SW 1271 (cell line): Measurements from ENCODE around the gene SEPTIN12.
"Not testable (repeated sequence)": the region's sequence is repeated elsewhere in the genome, so short reads cannot be mapped to it uniquely, and the experiment has no call there.

Experiments
- DNase-seq, 2 experiments: peaks; one replicate each; lab custom pipeline; 2025; lab: John Stamatoyannopoulos, UW

SEPTIN12 gene

DNA sequence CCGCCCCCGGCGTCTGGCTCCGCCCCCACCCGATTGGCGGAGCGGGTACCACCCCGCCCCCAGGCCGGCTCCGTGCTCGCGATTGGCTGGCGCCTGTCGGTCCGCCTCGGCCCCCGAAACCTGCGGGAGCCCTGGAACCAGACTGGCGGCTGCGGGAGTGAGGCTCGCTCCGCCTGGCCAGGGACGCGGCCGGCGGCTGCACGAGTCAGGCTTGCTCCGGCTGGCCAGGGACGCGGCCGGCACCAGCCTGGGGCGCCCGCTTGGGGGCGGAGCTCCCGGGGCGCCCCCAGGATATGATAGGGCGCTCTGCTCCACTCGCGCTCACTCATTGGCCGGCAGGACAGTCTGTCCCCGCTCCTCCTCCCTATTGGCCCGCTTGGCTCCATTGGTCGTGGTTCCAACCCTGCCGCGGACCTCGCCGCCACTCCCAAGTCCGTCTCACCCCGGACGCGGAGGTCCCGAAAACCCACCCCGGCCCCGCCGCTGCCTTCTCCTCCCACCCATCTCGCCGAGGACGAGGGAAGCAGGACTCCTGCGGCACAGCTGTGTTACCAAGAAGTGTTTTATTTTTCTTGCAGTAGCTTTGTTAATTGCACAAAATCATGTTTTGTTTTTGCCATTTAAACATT is 14.6 kb upstream of the SEPTIN12 start:
- DNase-seq = peak; percentile 59 to 84

DNA sequence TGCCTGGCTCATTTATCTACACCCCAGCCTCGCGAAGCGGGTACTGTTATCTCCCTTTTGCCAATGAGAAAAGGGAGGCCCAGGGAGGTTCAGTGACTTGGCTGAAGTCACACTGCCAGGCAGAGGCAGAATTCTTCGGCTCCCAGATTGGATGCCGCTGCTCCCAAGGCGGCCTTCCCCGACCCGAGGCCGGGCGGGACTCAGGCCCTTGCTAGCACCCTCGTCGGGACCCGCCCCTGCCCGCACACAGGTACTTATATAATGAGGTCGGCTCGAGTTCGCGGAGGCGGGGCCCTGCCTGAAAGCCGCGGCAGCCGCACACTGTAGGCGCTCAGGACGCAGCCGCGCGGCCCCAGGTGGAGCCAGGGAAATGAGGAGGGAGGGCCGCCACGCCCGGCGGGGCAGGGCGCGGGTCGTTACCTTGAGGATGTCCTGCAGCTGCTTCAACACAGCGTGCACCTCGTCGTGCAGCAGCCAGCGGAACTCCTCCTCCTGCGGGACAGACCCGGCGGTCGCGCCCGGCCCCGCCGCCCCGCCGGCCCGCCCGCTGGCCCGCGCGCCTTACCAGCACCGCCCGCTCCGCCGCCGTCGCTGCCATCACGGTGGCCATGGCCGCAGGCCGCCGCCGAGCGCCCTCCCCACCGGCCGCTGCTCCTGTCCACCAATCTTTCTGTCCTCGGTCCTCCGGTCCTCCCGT is 14.0 kb upstream of the SEPTIN12 start, which contains the start of gene ROGDI:
ROGDI (minus strand) TSS at position 672 of the 697 bp plus-strand sequence; CDS start at position 610, 62 bp downstream.
- DNase-seq = peak; percentile 28 to 46

DNA sequence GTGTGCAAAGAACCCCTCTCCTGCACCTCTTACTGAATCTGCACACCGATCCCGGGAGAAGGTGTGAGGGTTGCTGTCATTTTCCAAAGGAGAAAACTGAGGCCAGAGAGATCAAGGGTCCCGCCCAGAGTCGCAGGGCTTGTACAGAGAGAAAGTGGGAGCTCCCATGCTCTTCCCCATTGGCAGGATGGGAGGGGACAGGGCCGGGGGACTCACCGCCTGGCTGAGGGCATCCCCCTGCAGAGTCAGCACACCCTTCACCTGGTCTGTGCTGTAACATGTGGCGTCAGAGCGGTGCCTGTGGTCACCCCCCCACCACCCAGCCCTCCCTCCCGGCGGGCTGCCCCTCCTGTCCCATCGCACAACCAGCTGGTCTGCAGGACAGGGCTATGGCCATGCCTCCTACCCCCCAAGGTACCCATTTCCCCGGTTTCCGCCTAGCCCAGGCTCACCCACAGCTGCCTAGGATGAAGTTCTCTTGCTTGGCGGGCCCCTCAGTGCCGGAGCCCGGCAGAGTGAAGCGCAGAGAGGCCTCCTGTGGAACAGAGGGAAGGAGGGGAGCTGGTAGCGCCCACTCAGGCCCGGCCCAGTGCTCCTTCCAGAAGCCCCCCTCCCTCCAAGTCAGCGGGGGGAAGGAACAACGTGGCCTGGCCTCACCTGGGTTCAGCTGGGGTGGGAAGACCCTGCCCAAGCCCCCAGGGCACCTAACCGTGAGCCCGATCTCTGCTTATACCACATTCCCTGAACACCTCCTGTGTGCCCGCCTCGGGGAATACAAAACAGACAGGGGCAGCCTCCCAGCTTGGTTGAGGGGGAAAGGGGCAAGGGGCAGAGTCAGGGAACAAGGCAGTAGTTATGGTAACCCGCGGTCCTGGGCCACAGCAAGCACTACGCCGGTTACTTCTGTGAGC is 13.2 kb upstream of the SEPTIN12 start:
- no peak for DNase-seq

DNA sequence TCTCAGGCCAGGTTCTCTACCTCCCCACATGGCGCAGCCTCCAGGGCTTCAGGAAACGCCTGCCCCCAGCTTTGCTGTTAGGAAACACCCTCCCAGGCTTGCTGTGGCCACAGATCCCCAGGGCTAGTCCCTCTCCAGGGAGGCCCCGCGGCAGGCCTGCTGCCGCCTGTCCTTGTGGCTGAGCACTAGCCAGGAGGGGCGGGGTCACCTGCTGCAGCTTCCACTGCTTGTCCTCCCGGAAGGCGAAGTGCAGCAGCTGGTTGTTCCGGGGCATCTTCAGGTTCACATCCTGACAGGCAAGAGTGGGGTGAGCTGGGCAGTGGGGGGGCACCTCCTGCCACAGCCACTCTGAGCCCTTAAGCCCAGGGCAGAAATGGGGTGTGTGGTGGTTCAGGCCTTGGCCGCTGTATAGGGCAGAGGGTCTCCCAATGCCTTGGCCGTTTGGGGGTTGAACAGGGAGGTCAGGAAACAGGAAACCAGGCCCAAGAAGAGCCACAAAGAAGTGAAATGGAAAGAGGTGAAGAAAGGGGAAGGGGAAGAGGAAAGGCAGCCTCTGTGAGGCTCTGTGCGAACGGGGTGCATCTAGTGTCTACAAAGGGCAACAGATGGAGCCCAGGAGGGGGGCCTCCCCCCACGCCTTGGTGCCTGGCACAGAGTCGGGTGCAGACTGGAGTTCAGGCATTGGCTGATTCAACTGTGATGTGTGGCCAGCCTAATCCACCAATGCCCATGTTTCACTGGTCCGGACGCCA is 12.3 kb upstream of the SEPTIN12 start:
- DNase-seq = no peak

DNA sequence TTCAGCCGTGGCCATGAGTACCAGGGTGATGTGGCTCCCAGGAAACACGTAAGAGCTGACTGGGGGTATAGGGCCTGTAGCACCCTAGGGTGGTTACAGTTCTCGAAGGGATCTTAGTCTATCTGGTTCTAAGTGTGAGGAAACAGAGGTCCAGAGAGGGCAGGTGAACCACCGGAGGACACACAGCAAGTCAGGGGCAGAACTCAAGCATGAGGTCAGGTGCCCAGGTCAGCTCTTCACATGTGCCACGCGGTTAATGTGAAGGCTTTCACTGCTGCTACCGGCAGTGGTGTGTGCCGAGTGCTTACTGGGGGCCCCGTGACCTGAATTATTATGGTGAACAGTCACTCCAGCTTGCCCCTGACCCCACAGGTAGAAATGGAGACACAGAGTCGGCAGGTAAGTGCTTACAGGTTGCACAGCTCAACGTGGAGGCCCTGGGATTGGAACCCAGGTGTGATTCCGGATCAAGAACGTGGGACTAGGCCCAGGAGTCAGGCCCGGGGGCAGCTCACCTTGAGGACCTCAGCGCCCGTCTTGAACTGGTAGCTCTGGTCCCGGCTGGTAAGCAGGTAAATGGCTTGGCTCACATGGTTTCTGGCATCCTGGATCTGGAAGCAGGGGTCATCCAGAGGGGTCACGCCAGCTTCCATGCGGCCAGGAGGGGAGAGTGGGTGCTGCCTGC is 11.2 kb upstream of the SEPTIN12 start:
- no peak for DNase-seq

DNA sequence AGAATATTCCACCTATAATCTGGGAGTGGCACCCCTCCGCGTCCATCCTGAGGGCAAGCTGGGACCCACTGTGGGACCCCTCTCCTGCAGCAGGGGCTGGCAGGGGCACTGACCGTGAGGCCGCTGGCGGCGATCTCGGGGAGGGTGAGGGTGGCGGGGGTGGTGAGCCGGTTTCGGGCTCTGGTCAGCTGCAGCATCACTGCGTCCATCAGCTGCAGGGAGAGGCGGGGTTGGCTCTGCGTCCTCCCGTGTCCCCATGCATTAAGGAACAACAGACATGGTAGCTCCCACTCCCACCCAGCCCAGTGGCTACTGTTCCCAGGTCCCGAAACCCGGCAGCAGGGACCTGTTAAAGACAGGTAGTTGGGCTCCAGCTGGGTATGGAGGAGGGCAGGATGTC is 10.3 kb upstream of the SEPTIN12 start:
- DNase-seq = no peak

DNA sequence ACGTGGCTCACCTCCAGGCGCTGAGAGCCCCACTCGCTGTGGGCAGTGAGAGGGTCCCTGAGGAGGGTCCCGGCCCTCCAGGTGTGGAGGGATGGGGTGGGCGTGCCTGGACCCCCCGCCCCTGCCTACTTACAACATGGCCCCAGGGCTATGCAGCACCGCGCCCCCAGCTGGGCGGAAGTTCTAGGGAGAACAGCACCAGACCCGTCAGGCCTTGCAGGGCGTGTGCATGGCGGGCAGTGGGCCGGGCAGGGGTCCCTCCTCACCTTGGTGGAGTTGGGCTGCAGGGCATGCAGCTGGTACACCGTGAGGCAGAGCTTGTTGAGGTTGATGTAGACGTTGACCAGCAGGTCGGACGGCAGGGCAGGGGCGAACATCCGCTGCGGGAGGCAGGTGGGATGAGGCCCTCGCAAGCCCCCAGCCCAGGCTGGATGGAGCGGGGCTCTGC is 9.7 kb upstream of the SEPTIN12 start:
- DNase-seq = no peak

DNA sequence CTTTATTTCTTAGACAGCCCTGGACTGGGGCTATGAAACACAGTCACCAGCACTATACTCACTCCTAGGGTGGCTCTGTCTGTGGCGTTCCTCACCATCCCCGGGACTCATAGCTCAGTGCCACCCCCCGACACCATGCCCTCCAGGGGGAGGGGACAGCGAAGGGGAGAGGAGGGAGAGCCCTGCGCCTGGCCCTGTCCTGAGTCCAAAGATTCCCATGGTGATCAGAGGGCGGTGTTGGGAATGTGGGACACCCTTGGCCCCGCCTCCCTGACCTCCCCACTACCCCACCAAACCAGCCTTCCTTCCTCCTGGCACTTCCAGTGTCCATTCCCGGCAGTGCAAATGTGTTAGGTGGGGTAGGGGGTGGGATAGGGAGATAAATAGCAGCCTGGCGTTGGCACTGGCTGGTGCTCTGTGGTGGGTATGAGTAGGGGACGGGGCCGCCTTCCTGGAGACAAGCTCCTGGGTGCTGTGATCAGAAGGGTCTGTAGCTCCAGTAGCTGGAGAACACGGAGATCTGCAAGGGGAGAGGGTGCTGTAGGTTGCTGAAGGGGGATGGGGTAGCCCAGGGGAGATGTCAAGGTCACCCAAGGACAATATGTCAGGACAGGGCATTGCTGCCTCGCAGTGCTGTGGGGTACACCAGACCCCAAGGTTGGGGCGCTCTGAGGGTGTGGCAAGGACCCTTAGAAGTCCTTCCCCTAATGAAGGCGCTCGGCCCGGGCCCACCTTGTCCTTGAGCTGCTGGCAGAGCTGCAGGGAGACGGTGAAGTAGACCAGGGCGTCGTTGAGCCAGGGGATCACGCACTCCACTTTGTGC is 9.0 kb upstream of the SEPTIN12 start:
- DNase-seq = no peak

DNA sequence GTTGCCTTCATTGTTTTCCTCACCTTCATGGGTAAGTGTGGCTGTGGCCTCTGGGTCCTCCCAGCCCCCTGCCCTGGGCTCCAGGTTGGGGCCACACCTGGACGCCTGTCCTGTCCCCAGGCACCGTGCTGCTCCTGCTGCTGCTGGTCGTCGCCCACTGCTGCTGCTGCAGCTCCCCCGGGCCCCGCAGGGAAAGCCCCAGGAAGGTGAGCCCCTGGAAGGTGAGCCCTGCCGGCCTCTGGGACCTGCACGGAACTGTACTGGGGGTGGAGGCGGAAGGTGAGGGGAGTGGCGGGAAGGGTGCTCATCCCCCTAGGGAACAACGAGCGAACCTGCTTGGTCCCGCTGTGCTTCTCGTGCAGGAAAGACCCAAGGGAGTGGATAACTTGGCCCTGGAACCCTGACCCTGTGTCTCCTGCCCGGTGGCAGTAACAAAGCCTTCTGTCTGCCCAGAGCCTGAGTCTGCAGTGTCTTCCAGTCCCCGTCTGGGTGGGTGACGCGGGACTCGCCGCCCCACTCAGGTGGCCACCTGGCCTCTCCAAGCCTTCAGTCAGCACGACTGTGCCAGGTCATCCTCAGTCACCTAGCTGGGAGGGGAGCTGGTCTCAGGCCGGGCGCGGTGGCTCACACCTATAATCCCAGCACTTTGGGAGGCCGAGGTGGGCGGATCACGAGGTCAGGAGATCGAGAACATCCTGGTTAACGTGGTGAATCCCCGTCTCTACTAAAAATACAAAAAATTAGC is 7.9 kb upstream of the SEPTIN12 start:
- no peak for DNase-seq

DNA sequence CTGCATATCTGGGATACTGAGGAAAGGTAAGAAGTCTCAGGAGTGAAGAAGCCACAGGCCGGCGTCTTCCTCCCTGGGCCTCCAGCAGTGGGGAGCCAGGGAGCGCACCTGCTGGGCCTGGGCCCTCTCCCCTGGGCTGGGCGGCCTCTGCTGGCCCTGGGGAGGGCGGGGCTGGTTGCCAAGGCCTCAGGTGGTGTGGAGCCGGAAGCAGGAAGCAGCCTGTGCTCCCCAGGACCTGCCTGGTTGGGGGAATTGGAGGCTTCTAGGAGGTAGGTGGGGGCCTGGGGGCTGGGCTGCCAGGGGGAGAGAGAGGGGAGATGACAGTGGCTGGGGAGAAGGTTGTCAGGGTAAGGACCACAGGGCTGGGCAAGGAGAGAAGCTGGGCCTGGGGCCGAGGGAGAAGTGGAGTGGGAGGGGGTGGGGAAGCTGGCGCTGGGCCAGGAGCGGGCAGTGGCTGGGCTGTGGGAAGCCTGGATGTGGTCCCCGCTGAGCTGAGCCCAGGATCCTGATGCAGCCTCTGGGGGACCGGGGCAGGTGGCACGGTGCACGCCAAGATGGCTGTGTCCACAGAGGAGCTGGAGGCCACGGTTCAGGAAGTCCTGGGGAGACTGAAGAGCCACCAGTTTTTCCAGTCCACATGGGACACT is 7.2 kb upstream of the SEPTIN12 start, which contains the start of gene SMIM22:
SMIM22 (plus strand) TSS at position 189 of the 647 bp plus-strand sequence; CDS start at position 555, 366 bp downstream.
- DNase-seq = no peak

DNA sequence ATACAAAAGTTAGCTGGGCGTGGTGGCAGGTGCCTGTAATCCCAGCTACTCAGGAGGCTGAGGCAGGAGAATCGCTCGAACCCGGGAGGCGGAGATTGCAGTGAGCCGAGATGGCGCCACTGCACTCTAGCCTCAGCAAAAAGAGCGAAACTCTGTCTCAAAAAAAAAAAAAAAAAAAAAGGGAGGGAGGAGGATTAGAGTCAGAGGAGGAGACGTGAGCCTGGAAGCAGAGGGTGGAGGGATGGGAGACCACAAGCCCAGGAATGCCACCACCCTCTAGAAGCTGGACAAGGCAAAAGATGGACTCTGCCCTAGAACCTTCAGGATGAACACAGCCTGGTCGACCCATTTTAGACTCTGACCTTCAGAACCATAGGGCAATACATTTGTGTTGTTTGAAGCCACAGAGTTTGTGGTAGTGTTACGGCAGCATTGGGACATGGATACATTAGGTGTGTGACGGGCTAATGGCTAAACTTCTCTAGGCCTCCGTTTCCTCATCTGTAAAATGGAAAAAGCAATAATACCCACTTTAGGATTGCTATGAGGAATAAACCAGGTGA is 4.9 kb upstream of the SEPTIN12 start:
- DNase-seq = no peak

DNA sequence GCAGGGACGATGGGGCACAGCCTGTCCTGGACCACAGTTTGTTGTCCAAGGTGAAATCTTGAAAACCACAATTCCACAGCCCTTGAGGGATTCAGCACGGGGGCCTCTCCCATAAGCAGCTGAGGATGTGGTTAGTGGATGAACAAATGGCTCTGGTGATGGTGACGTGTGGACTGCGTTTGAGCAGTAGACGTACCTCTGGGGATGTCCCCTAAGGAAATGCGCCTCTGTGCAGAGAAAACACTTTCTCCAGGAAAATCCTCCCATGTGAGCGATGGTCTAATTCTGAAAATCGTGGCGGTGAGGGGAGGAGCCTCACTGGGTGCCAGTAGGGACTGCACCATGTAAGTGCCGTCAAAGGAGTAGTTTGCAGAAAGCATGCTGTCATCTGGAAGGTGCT is 2.7 kb upstream of the SEPTIN12 start:
- DNase-seq = no peak

DNA sequence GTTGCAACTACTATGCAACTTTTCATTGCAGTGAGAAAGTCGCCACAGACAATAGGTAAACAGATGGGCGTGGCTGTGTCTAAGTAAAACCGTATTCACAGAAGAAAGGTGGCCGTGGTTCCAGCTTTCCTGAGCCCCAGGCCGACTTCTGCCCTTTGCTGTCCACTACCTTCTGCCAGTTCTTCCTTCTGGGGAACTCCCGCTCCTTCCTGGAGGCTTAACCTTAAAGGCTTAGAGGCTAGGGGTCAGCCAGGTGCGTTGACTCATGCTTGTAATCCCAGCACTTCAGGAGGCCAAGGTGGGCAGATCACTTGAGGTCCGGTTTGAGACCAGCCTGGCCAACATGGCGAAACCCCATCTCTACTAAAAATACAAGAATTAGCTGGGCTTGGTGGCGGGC is 2.1 kb upstream of the SEPTIN12 start:
- no peak for DNase-seq

DNA sequence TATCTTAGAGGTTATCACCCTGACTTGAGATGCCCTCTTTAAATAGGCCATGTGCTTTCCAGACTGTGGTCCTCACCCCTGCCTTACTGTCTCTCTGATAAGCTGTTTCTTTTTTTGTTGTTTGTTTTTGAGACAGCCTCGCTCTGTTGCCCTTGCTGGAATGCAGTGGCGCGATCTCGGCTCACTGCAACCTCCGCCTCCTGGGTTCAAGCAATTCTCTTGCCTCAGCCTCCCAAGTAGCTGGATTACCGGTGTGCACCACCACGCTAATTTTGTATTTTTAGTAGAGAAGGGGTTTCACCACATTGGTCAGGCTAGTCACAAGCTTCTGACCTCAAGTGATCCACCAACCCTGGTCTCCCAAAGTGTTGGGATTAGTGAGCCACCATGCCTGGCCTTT is 765 bp upstream of the SEPTIN12 start:
- DNase-seq = no peak

DNA sequence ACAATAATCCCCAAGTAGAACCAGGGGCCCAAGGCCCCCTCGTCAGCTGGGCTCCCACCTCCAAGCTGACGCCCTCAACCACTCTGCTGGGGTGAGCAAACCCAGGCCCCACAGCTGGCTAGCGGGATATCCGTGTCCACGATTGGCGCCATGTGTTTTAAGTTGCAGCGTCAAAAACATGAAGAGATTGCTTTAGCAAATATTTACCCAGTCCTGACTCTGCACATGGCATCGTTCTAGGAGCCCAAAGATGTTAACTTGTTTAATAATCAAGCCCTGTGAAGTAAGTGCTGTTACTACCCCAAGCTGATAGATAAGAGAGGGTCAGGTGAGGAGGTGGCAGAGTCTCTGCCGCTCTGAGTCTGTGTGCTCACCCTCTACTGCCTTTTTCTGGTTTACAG is 344 bp upstream of the SEPTIN12 start:
- DNase-seq = no peak

DNA sequence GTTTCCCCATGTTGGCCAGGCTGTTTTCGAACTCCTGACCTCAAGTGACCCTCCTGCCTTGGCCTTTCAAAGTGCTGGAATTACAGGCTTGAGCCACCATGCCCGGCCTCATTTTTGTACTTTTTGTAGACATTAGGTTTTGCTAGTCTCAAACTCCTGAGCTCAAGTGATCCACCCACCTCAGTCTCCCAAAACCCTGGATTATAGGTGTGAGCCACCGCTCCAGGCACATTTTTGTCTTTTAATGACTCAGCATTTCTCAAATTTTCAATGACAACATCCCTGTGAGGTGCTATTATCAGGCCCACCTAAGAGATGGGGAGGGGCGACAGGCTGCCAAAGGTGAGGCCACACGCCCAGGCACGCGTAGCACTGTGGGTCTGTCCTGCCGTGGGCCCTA is 1.1 kb downstream of the SEPTIN12 start:
- no peak for DNase-seq

DNA sequence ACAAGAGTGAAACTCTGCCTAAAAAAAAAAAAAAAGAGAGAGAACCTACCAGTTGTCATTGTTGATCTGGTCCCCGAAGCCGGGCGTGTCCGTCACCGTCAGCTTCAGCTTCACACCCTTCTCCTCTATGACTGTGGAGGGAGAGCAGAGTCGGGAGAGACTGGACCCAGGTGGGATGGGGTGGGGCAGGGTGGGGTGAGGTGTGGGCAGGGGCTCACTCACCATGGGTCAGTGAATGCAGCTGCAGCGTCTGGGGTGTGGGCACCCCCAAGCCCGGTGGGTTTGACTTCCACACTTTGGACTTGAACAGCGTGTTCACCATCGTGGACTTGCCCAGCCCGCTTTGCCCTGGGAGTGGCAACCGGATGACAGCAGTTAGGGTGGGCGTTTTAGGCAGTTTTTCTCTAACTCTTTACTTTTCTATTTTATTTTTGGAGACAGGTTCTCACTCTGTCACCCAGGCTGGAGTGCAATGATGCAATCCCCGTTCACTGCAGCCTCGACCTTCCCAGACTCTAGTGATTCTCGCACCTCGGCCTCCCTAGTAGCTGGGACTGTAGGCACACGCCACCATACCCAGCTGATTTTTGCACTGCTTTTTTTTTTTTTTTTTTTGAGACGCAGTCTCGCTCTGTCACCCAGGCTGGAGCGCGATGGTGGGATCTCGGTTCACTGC is 2.2 kb downstream of the SEPTIN12 start:
- no peak for DNase-seq

DNA sequence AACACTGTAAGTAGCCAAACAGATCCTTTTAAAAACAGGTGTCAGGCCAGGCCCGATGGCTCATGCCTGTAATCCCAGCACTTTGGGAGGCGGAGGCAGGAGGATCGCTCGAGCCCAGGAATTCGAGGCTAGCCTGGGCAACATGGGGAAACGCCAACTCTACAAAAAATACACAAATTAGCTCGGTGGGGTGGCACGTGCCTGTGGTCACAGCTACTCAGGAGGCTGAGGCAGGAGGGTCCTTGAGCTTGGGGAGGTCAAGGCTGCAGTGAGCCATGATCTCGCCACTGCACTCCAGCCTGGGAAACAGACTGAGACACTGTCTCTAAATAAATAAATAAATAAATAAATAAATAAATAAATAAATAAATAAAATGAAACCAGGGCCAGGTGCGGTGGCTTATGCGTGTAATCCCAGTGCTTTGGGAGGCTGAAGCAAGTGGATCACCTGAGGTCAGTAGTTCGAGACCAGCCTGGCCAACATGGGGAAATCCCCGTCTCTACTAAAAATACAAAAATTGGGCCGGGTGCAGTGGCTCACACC is 3.6 kb downstream of the SEPTIN12 start:
- DNase-seq = not testable (repeated sequence)
